Colonic mucosa (tissue), 4 donors: ENCODE measurements around the gene BTRC. TPM values are rescaled to one million over a fixed set of nuclear protein-coding genes. Genes with fewer than 3 reads are reported as not detected.

ENCODE experiments used
- DNase-seq: peaks from one replicate; pipeline ENCODE4 v3.0.0-alpha.2; 2020
- H3K27ac ChIP-seq: fragments of 200-600 bp; one replicate; pipeline ENCODE4 v1.8.0; 2021
- H3K27me3 ChIP-seq: fragments of 200-600 bp; one replicate; pipeline ENCODE4 v1.8.0; 2021
- H3K36me3 ChIP-seq: fragments of 200-600 bp; one replicate; pipeline ENCODE4 v1.8.0; 2021
- H3K4me1 ChIP-seq: fragments of 200-600 bp; one replicate; pipeline ENCODE4 v1.8.0; 2021; ENCODE audit warnings: mild to moderate bottlenecking
- H3K4me3 ChIP-seq: fragments of 200-600 bp; one replicate; pipeline ENCODE4 v1.8.0; 2021
- H3K9ac ChIP-seq, 2 donors: one replicate each; pipeline ENCODE4 v1.7.0; 2013; ENCODE audit warnings: control low read depth in 2 of 2, low read depth in 2 of 2, low read length in 2 of 2
- H3K9me3 ChIP-seq: fragments of 200-600 bp; one replicate; pipeline ENCODE4 v1.8.0; 2021
- CTCF ChIP-seq: fragments of 200-600 bp; IDR thresholded peaks from one replicate; pipeline ENCODE4 v1.8.0; 2022; ENCODE audit warnings: antibody characterized with exemption, mild to moderate bottlenecking
- intact Hi-C: fragments of 100-400 bp; cut with DNase I; formaldehyde crosslinking; loops from one replicate; pipeline ENCODE4 v1.14.1; 2022
- total RNA-seq, 2 donors: library from RNA; stranded (reverse); fragmentation: NEBNext Ultra II Directional in 1 of 2; extraction: Animal tissue kit (Norgen Biotek cat#: 25700) in 1 of 2; gene quantifications; one replicate each; pipeline ENCODE4 v1.2.1, GENCODE V29; 2021
- donor health status: healthy.
- donor health status: DM: no; HTN: no; CAD: no.
- donor health status: DM: no; HTN: no; CAD: no.

BTRC gene
- total RNA-seq, 2 donors from 2014 or later, result 9.9 to 10.5 TPM

DNA sequence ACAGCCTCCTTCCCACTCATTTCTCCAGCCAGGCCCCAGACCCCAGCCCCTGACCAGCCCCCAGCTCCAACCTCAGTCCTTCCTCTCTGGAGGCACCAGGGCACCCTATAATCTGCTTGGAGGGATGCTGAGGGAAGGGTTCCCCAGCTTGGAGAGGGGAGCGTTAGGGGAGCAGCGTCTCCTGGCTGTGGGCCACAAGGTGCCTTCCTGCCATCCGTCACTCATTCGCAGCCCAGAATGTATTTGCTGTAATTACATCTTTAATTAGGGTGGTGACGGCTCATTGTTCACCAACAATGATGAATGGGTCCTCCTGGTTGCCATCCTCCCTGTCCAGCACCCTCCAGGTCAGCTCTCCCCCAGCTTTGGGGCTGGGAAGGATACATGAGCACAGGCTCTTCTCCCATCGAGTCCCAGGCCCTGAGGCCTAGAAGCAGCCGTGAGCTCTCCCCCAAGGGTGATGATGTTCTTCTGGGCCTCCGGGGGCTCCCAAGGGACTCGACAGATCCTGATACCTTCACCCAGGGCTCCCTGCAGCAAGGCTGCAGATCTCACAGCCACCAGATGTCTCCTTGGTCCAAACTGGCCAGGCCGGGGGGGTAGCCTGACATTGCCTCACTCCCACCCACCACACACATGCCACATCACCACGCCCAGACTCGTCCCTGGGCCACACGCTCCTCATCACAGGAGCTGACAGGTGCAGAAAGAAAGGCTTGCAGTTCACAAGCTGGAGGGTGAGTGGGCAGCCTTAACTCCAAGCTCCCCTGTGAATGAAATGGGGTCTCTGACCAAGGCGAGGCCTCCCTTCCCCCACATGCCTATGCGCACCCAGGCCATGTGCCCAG lies 207.3 kb downstream of the BTRC start:
- Histone ChIP-seq H3K4me1 (no peaks in the 10 kb centered on the region), H3K27ac (no peak overlapping the region), H3K27me3 (peaks cover 19% of the 10 kb centered on the region), H3K36me3 (no peaks in the 10 kb centered on the region), H3K9me3 (no peaks in the 10 kb centered on the region), H3K9ac (no peak overlapping the region), H3K4me3 (no peak overlapping the region)
- DNase-seq, result no peak
- TF ChIP-seq CTCF, result no peak
- intact Hi-C loops, result loop anchor here (10.0 kb wide), 1 partner anchor 116 kb away; no protein-coding TSS in a partner anchor

- intact Hi-C loops, result loop anchor here (10.0 kb wide), 1 partner anchor 117 kb away; no protein-coding TSS in a partner anchor
- Histone ChIP-seq H3K9me3 (no peaks in the 10 kb centered on the region), H3K4me3 (no peak overlapping the region), H3K27ac (no peak overlapping the region), H3K9ac (no peak overlapping the region), H3K36me3 (no peaks in the 10 kb centered on the region), H3K27me3 (peaks cover 29% of the 10 kb centered on the region), H3K4me1 (no peaks in the 10 kb centered on the region)
- no peak for DNase-seq
- TF ChIP-seq CTCF, result no peak
These were observed 208.3 kb downstream of the BTRC start for GRCh38 chr10:101562231-101562630.

- H3K9ac ChIP-seq, result no peak overlapping the region
- H3K36me3 ChIP-seq, result no peaks in the 10 kb centered on the region
- H3K4me1 ChIP-seq, result no peaks in the 10 kb centered on the region
- H3K9me3 ChIP-seq, result no peaks in the 10 kb centered on the region
- TF ChIP-seq CTCF, result no peak
- peaks cover 31% of the 10 kb centered on the region for H3K27me3 ChIP-seq
- H3K4me3 ChIP-seq, result no peak overlapping the region
- intact Hi-C loops, result loop anchor here (10.0 kb wide), 1 partner anchor 118 kb away; no protein-coding TSS in a partner anchor
- peak; percentile 9 for DNase-seq
- no peak overlapping the region for H3K27ac ChIP-seq
These were observed 209.0 kb downstream of the BTRC start for GRCh38 chr10:101563007-101563406.

DNA sequence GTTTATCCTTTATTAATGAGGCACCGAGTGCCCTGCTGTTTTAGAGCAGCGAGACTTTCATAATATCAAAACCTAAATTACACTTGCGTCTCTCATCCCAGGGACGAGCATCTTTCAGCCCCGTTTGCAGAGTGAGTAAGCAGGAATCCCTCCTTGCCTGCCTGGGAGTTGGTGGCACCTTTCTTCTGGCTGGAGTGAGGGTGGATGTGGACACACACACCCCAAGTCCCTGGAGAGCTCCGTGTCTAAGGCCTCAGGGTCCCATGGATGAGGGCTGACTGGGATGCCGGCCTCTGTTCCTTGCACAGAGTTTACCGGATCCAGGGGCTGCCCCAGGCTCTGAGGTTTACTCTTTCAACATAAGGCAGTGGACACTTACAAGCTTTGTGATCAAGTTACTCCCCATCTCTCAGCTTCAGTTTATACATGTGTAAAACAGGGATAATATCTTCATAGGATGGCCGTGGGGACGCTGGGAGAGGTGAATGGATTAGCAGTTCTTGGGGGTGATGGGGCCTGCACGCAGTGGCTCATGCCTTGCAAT lies 209.6 kb downstream of the BTRC start:
- no peaks in the 10 kb centered on the region for H3K9me3 ChIP-seq
- TF ChIP-seq CTCF, result no peak
- H3K36me3 ChIP-seq, result no peaks in the 10 kb centered on the region
- no peak overlapping the region for H3K9ac ChIP-seq
- no peaks in the 10 kb centered on the region for H3K4me1 ChIP-seq
- peak; percentile 8 for DNase-seq
- H3K27ac ChIP-seq, result no peak overlapping the region
- intact Hi-C loops, result loop anchor here (10.0 kb wide), 1 partner anchor 119 kb away; no protein-coding TSS in a partner anchor
- H3K27me3 ChIP-seq, result peaks cover 33% of the 10 kb centered on the region
- H3K4me3 ChIP-seq, result no peak overlapping the region

DNA sequence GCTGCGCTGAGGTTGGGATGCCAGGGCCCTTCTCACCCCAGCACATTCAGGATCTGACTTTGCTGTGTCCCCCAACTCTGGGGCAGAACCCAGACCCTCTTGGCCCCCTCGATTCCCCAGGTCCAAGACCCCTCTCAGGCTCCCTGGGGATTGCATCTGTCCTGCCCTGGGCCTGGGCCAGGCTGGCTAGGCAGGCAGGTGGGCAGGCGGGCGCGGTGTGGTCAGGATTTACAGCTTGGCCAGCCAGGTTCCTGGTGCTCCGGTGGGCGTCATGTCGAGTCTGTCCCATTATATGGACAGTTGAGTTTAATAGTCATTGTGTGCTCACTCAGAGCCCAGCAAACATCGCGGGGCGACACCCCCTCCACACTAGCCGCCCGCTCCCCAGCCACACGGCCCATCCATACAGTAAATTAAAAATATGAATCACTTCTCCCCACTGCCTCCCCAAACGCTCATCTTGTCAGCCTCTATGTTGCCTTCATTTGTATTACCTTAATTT lies 210.6 kb downstream of the BTRC start:
- peak; percentile 3 for DNase-seq
- Histone ChIP-seq H3K36me3 (no peaks in the 10 kb centered on the region), H3K9ac (no peak overlapping the region), H3K27me3 (peaks cover 41% of the 10 kb centered on the region), H3K27ac (no peak overlapping the region), H3K4me3 (no peak overlapping the region), H3K9me3 (no peaks in the 10 kb centered on the region), H3K4me1 (peaks cover 1% of the 10 kb centered on the region)
- intact Hi-C loops, result loop anchor here (10.0 kb wide), 1 partner anchor 120 kb away; no protein-coding TSS in a partner anchor
- TF ChIP-seq CTCF, result no peak
